HEK293T (cell line): ENCODE results near the gene NPHP1.
"Not testable (repeated sequence)": the region's sequence is repeated elsewhere in the genome, so short reads cannot be mapped to it uniquely, and the experiment has no call there.

Source experiments
- ARNT ChIP-seq: fragments of 450-650 bp; IDR thresholded peaks from 2 replicates; pipeline ENCODE4 v1.6.1; 2017; ENCODE audit warnings: mild to moderate bottlenecking
- ELF4 ChIP-seq: fragments of 450-650 bp; IDR thresholded peaks from 2 replicates; pipeline ENCODE4 v1.6.1; 2017; ENCODE audit warnings: antibody characterized with exemption
- FOXM1 ChIP-seq: fragments of 450-650 bp; IDR thresholded peaks from 2 replicates; pipeline ENCODE4 v1.6.1; 2017; ENCODE audit warnings: mild to moderate bottlenecking, borderline replicate concordance
- SP1 ChIP-seq: fragments of 450-650 bp; IDR thresholded peaks from 2 replicates; pipeline ENCODE4 v1.6.1; 2017
- SUZ12 ChIP-seq: fragments of 450-650 bp; IDR thresholded peaks from 2 replicates; pipeline ENCODE4 v1.6.1; 2016; ENCODE audit warnings: mild to moderate bottlenecking
- TF ChIP-seq, protein P1 (sequence below): fragments of 450-650 bp; IDR thresholded peaks from 2 replicates; pipeline ENCODE4 v1.6.1; 2016

GRCh38 chr2:110243283-110243682 lies 38.5 kb upstream of the NPHP1 start:
- not testable (repeated sequence) for TF ChIP-seq ARNT, ELF4, SUZ12, SP1, FOXM1
- TF ChIP-seq, protein P1, sequence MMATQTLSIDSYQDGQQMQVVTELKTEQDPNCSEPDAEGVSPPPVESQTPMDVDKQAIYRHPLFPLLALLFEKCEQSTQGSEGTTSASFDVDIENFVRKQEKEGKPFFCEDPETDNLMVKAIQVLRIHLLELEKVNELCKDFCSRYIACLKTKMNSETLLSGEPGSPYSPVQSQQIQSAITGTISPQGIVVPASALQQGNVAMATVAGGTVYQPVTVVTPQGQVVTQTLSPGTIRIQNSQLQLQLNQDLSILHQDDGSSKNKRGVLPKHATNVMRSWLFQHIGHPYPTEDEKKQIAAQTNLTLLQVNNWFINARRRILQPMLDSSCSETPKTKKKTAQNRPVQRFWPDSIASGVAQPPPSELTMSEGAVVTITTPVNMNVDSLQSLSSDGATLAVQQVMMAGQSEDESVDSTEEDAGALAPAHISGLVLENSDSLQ = not testable (repeated sequence)
